HPDE6-E6E7 (cell line): Measurements from ENCODE around the gene INF2.
"Not testable (repeated sequence)": the region's sequence is repeated elsewhere in the genome, so short reads cannot be mapped to it uniquely, and the experiment has no call there.

Experiments used
- DNase-seq: peaks from one replicate; pipeline ENCODE4 v3.0.0; 2011; ENCODE audit warnings: missing footprints; ENCODE audit errors: extremely low spot score

INF2 gene

DNA sequence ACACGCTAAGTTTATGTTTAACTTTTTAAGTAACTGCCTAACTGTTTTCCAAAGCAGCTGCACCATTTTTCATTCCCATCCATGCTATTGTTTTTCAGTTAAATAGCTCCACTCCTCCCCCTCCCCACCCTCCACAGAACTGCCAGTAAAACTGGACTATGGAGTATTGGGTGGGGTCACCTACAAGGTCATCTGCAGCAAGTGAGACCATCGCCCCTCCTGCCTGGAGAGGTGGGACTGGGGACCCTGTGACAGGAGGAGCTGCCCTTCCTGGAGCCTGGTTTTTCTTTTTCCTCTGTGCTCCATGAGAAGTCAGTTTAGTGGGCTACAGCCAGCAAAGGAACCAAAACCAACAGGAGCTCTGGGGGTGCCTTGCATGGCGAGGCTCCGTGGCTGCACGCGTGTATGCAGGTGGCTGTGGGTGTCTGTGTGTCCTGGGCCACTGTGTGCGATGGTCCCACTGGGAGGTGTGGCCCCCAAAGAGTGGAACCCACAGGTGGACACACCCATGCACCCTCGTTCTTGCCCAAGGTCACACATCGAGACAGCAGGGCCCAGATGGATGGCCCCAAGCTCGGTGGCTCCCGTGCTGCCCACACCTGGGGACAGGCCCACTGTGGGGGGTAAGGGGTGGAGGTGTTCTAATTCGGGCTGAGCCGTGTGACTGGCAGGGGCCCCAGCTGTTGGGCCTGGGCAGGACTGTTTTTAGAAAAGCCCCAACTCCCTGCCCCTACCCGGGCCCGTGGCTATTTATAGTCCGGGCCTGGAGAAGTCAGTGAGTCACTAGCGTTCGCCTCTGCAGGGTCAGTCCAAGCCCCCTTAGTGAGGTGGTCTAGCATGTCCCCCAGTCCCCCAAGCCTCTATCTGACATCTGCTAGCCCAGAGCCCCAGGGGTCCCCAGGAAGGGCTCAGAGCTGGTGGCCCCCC, 32.4 kb downstream of the INF2 start:
- no peak for DNase-seq

GRCh38 chr14:104722938-104723650, 33.7 kb downstream of the INF2 start:
- DNase-seq, result no peak

GRCh38 chr14:104723651-104724406, 34.4 kb downstream of the INF2 start, which contains the start of gene ADSS1:
ADSS1 (plus strand) TSS chr14:104724229; CDS start chr14:104724271, 42 bp downstream.
- peak; percentile 64 for DNase-seq

DNA sequence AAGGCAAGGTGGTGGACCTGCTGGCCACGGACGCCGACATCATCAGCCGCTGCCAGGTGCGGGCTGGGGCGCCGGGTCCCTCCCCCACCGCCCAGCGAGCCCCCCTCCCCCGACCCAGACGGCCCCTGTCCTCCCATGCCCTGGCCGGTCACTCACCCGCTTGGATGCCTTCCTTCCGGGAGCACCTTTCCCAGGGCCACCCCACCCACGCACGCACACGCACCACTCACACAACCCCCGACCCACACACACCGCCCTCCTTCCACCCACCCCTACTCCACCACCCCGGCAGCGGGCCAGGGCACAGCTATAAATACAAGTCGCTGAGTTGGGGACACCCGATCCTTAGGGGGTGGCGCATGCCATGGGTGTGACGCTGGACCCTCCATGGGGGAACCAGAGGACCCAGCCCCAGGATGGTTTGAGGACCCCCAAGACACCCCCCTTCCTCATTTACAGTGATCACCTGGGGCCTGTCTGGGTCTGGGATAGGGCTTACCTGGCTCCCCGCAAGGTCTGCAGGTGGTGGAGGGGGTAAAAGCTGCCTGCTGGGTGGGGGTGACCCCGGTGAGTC, 35.1 kb downstream of the INF2 start:
- no peak for DNase-seq

GRCh38 chr14:104724981-104725771, 35.8 kb downstream of the INF2 start:
- DNase-seq, result no peak

DNA sequence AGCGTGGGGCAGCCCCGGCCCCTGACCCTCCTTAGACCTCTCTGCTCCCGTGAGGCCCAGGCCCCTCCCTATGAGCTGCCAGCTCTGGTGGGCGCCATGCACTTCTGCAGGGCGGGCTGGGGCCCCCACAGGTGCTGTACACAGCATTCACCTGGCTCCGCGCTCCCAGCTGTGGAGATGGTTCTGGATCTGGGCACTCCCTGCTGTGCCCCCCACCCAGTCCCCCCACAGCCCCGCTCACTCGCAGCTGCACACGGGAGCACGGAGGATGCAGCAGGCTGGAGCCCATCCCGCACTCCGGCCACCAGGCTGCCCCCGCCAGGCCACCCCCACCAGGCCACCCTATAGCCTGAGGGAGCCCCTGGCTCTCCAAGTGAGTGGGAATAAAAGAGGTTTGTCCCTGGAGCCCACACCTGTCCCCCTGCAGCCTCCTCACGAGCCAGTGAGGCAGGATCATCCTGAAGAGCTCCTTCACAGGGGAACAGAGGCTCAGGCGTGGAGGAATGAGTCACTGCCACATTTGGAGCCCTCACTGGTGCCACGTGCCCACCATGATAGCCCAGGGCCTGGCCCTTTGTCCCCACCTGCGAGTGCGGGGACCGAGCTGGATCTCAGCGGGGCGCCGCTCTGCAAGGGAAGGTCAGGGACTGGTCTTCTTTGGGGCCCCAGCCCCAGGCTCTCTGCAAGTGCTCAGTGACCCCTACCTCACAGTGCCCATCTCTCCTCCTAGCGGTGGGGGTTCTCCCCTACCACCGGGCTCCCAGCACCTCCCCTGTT, 36.5 kb downstream of the INF2 start:
- no peak for DNase-seq

DNA sequence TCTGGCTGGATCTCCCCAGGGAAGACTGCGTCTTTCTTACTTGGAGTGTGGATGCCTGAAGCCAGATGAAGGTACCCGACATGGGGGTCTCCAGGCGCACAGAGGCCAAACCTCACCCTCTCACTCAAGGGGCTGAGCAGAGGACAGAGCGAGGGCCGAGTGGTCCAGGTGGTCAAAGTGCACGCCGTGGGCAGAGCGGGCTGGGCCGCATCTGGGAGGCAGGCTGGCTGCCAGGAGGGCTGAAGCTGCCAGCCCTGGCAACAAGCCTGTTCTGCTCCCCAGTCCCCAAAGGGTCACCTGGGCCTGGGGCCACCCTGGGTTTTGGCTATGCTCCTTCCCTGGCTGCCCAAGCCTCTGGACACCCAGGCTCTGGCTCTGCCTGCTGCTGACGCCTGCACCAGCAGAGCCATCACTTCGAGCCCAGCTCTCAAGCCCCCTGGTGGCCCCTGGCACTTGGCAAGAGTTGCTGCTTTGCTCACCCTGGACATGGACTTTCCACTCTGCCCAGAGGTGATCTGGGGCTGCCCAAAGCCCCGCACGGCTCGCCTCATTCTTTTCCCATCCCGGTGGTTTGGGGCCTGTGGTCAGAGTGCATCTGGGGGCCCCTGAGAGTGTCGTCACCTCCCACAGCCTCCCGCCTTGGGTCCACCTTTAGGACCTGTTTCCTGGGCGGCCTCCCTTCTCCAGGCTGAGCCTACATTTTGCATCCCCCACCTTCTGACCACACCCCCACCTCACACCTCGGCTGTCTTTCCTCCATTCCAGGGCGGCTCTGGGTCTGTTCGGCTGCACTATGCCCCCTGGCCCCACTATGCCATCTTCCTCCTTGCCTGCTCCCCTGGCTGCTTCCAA, 37.4 kb downstream of the INF2 start:
- DNase-seq, result no peak

DNA sequence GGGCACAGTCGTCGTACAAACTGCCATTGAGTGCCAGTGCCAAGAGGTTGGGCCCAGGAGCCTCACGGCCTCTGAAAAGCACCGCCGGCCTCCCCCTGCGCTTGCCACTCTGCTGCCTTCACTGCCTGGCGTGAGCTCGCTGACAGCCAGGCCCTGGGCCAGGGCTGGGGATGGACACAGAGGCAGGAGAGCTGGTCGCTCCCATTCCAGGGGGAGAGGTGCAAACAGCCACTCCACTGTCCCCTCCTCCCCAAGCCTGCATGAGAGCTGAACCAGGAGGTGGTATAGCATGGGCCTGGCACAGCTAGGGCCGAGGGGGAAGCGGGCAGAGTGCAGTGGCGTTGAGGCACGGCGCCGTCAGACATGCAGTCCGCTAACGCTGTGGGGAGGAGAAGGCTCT, 39.2 kb downstream of the INF2 start:
- no peak for DNase-seq

DNA sequence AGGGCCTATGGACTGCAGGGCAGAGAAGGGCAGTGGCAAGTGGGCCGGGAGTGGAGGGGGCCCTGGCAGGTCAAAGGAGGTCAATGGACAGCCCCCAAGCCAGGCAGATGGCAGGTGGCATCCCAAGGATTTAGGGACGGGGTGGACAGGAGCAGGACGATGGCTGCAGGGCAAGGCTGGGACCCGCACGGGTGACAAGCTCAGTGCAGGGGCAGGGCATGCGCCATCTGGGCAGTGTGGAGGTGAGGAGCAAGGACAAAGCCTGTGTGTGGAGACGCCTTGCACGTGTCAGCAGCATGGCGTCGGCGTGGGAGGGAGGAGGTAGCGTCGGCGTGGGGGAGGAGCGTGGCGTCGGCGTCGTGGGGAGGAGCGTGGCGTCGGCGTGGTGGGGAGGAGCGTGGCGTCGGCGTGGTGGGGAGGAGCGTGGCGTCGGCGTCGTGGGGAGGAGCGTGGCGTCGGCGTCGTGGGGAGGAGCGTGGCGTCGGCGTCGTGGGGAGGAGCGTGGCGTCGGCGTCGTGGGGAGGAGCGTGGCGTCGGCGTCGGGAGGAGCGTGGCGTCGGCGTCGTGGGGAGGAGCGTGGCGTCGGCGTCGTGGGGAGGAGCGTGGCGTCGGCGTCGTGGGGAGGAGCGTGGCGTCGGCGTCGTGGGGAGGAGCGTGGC, 39.9 kb downstream of the INF2 start:
- not testable (repeated sequence) for DNase-seq

GRCh38 chr14:104729835-104730181, 40.4 kb downstream of the INF2 start:
- DNase-seq, result no peak

DNA sequence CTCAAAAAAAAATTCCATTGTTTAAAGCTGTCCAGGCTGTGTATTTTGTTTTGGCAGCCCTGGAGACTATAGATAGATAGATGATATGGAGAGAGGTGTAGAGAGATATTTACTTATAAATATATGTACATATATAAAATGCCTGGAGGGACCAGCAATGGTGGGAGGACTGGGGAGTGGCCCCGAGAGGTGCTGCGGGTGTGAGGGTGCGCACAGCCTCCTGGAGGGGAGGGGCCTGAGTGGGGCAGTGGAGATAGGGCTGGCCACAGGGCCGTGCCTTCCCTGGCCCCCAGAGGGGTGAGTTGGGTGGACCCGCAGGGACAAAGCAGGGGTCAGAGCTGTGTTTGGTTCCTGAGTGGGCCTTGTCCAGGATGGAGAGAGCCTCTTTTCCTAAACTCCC, 41.1 kb downstream of the INF2 start:
- no peak for DNase-seq

- DNase-seq, result no peak
These were observed 42.2 kb downstream of the INF2 start for GRCh38 chr14:104731320-104732294.

DNA sequence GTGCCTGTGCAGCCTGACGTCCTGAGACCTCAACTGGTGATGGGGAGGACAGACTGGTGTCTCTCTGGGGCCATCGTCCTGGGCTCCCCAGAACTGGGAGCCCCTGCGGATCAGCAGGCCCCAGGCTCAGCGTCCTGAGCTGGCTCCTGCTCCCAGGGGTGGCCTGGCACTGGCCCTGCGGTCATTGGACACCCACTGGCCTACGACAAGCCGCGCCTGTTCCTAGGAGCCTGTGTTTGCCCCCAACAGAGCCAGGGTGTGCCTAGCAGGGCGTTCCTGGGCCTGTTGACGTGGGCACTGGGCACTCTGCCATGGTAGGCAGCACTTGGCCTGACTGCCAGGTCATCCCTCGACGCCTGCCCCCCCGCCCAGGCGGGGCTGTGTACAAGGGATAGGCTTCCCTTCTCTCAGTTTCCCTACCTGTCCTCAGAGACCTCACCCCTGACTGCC, 43.0 kb downstream of the INF2 start:
- DNase-seq, result peak; percentile 80

DNA sequence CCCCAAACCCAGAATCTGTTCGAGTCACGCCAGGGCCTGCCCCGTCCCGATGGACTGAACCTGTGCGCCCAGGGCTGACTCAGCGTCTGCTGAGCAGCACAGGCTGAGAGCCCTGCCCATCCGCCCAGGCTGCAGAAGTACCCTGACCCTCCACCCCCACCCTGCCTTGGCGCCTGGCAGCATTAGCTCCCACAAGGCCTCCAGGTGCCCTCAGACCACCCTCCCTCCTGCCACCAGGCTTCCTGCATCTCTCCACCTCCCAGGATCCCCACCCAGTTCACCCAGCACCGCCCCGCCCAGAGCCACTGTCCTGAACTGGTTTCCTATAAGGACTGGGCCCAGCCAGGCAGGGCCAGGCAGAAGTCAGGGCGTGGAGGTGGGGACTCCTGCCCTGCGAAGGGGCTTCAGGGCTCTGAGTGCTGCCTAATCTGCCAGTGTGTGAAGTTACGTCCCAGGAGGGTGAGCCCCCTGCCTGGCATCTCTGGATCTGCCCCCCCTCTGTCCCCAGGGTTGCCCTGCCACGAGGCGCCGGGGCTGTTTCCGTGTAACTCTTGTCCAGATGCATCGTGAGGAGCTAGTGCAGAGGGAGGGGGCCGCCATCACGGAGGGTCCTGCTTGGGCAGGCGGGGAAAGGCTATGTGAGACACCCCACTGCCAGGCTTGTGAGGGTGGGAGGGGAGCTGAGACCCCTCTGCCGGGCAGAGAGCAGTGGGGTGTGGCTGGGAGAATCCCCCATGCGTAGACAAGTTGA, 43.7 kb downstream of the INF2 start:
- DNase-seq, result peak; percentile 79

DNA sequence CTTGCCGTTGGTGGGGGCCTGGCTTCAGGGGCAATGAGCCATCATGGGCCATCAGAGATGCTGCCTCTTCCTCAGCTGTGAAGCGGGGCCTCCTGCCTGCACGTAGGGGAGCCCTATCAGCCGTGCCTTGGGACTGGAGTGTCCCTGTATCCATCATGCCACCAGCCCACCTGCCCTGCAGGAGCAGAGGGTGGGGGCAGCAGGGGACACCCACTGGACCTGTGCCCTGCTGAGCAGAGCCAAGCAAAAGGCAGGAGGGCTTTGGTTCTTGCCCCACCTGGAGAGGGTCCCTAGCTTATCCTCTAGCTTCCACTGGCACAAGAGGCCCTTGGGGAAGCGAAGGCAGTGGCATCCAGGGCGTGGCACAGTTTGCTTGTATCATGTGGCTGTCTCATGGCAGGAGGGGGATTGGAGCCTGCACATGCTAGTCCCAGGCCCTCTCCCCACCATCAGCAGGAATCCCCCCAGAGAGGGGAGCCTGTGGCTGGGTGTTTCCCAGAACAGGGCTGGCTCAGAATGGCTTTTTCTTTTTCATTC, 44.7 kb downstream of the INF2 start:
- DNase-seq, result no peak

GRCh38 chr14:104734601-104734990, 45.2 kb downstream of the INF2 start:
- DNase-seq, result no peak
